BE2C (cell line): ENCODE data around the gene NTRK2.

Experiments used
- DNase-seq: peaks from one replicate; pipeline ENCODE4 v3.0.0-alpha.2; 2020
- H3K27me3 ChIP-seq: fragments of 250-450 bp; sonication (Bioruptor Pico); 2 replicates; pipeline ENCODE4 v1.5.1; 2020; ENCODE audit warnings: mild to moderate bottlenecking
- H3K36me3 ChIP-seq: fragments of 250-450 bp; sonication (Bioruptor Pico); 2 replicates; pipeline ENCODE4 v1.5.1; 2020; ENCODE audit warnings: mild to moderate bottlenecking
- H3K4me1 ChIP-seq: fragments of 250-450 bp; sonication (Bioruptor Pico); 2 replicates; pipeline ENCODE4 v1.5.1; 2020
- H3K4me3 ChIP-seq: 2 replicates; pipeline ENCODE4 v1.5.1; 2011; ENCODE audit warnings: low read depth, low read length
- H3K9me3 ChIP-seq: fragments of 250-450 bp; sonication (Bioruptor Pico); 2 replicates; pipeline ENCODE4 v1.5.1; 2020
- TF ChIP-seq, protein P1 (sequence below): IDR thresholded peaks from 2 replicates; pipeline ENCODE4 v1.5.1; 2012; ENCODE audit warnings: mild to moderate bottlenecking, low read depth, low read length

The NTRK2 gene

DNA sequence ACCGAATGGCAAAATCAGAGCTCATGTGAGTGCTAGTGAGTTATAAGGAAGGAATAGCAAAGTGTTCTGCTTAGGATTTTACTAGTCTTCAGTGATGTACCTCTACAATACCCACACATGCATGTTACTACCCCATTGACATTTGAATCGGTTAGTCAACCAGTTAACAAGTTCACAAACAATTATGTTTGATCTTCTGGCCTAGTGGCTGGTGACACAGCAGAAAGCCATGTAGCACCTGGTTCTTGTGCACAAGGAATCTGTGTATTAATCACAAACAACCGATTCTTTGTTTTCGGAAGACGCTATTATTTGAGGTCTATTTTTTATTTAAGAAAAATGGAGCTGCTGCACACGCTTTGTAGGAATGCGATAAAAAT is 41.9 kb downstream of the NTRK2 start:
- no peaks in the 10 kb centered on the region for H3K27me3 ChIP-seq
- no peak overlapping the region for H3K4me3 ChIP-seq
- no peaks in the 10 kb centered on the region for H3K4me1 ChIP-seq
- DNase-seq: no peak
- H3K36me3 ChIP-seq: no peaks in the 10 kb centered on the region
- no peaks in the 10 kb centered on the region for H3K9me3 ChIP-seq
- TF ChIP-seq, protein P1, sequence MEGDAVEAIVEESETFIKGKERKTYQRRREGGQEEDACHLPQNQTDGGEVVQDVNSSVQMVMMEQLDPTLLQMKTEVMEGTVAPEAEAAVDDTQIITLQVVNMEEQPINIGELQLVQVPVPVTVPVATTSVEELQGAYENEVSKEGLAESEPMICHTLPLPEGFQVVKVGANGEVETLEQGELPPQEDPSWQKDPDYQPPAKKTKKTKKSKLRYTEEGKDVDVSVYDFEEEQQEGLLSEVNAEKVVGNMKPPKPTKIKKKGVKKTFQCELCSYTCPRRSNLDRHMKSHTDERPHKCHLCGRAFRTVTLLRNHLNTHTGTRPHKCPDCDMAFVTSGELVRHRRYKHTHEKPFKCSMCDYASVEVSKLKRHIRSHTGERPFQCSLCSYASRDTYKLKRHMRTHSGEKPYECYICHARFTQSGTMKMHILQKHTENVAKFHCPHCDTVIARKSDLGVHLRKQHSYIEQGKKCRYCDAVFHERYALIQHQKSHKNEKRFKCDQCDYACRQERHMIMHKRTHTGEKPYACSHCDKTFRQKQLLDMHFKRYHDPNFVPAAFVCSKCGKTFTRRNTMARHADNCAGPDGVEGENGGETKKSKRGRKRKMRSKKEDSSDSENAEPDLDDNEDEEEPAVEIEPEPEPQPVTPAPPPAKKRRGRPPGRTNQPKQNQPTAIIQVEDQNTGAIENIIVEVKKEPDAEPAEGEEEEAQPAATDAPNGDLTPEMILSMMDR: no peak

DNA sequence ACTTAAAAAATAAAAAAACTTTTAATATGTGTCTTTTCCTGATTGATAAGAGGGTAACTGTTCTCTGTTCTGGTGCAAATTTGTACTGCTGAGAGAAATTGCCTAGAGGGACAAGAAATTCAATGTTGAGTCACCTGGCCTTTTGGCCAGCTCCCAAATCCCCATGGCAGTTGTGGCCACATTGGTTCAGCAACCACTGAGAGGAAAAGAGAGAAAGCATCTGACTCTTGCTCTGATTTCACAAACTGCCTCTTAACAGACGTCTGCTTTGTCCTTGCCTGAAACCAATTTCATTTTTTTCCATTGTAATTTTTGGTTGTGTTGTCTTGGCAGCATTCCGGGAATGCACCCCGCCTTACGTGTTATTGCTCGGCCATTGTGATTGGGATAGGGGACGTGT is 42.4 kb downstream of the NTRK2 start:
- no peak overlapping the region for H3K4me3 ChIP-seq
- no peaks in the 10 kb centered on the region for H3K9me3 ChIP-seq
- no peaks in the 10 kb centered on the region for H3K36me3 ChIP-seq
- H3K27me3 ChIP-seq: no peaks in the 10 kb centered on the region
- no peaks in the 10 kb centered on the region for H3K4me1 ChIP-seq
- TF ChIP-seq, protein P1: no peak
- no peak for DNase-seq

DNA sequence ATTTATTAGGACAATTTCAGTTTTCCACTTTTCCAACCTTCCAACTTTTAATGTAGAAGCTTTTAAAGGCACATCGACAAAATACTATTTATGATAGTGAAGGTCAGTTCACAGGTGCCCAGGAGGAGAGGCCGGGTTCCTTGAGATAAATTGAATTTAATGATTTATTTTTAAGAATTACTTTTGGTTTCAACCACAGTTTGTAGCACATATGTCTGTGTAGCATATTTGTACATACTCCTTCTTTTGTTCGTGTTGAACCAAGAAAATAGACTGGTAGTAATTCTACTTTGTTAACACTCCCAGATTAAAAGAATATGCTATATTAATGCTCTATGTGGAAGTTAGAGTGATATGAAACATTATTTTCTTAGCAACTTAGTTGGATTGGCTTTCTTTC is 46.7 kb downstream of the NTRK2 start:
- Histone ChIP-seq H3K27me3 (no peaks in the 10 kb centered on the region), H3K4me3 (no peak overlapping the region), H3K36me3 (no peaks in the 10 kb centered on the region), H3K9me3 (no peaks in the 10 kb centered on the region), H3K4me1 (no peaks in the 10 kb centered on the region)
- TF ChIP-seq, protein P1: no peak
- no peak for DNase-seq

DNA sequence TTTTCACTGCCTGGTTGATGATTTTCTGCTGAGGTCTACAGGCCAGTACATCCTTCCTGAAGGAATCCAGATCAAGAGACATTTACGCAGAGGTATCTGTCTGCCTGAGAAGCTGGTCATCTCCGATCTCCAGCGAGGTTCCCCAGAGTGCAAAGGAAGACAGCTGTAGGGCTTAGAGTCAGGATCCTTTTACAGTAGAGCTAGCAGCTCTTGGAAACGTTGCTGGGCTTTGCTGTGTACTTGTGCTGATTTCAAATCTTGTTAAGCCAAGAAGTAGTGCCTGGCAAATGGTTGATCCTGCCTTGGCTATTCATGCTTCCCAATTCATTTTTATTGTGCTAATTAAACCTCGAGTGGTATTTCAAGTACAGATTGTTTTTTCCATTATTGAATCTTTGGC is 48.9 kb downstream of the NTRK2 start:
- H3K36me3 ChIP-seq: no peaks in the 10 kb centered on the region
- no peaks in the 10 kb centered on the region for H3K27me3 ChIP-seq
- H3K4me1 ChIP-seq: no peaks in the 10 kb centered on the region
- H3K4me3 ChIP-seq: no peak overlapping the region
- no peaks in the 10 kb centered on the region for H3K9me3 ChIP-seq
- DNase-seq: no peak
- TF ChIP-seq, protein P1: no peak

DNA sequence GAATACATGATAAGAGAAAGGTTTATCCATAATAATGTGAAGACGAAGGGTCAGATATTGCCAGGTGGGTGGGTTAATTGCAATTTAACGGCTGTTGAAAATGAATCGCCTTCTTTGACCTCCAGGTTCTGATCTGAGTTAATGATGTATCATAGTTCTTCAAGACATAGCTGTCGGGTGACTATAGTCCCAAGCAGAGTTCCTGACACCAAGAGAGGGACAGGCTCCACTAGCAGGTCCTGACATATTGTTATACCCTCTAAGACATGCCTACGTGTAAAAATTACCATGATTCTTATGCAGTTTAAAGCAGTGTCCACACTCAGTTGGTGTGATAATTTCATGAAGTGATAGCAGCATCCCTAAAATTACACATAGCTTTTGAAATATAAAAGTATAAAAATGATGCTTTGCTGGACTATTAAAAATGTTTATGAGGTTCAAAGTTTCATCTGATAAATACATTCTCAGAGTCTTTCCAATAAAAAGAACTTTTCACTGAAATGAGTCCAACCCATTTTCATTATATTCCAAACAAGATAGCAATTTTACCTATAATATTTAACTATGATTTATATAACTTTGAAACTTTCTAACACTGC is 53.0 kb downstream of the NTRK2 start:
- Histone ChIP-seq H3K9me3 (no peaks in the 10 kb centered on the region), H3K27me3 (no peaks in the 10 kb centered on the region), H3K4me1 (no peaks in the 10 kb centered on the region), H3K36me3 (no peaks in the 10 kb centered on the region), H3K4me3 (no peak overlapping the region)
- DNase-seq: no peak
- TF ChIP-seq, protein P1: no peak

DNA sequence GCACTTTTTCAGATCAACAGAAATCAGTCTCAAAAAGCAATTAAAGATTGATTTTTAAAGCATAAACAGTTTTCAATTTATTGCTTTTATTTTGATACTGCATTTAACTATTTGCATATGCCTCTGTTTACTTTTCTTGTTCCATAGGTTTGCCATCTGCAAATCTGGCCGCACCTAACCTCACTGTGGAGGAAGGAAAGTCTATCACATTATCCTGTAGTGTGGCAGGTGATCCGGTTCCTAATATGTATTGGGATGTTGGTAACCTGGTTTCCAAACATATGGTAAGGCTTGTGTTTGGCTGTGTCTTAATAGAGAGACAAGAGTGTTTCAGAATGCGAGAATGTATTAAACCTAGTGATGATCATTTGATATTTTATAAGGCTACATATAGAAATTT is 53.9 kb downstream of the NTRK2 start:
- H3K36me3 ChIP-seq: no peaks in the 10 kb centered on the region
- DNase-seq: no peak
- H3K4me3 ChIP-seq: no peak overlapping the region
- no peaks in the 10 kb centered on the region for H3K9me3 ChIP-seq
- TF ChIP-seq, protein P1: no peak
- no peaks in the 10 kb centered on the region for H3K4me1 ChIP-seq
- no peaks in the 10 kb centered on the region for H3K27me3 ChIP-seq
